CD4-positive, alpha-beta T cell treated with Interleukin-15 for 4 hours (primary cell): ENCODE results near the gene RNU2-1.
"Not testable (repeated sequence)": the region's sequence is repeated elsewhere in the genome, so short reads cannot be mapped to it uniquely, and the experiment has no call there.

ENCODE experiments used
- DNase-seq: peaks from one replicate; pipeline ENCODE4 v3.0.0-alpha.2; 2020; ENCODE audit warnings: low spot score

The RNU2-1 gene

DNA sequence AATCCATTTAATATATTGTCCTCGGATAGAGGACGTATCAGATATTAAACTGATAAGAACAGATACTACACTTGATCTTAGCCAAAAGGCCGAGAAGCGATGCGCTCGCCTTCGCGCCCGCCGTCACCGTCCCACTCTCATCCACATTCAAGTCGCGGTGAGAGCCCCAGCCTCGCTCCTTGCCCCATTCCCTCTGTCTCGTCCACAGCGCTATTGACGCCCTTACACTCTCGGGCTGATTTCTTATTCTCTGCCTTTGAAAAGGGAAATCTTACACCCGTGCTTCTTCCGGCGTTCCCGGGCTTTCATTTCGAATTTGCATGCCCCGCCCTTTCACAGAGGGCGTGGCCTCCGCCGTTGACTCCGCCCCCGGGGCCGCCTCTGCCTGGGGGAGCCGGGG, at the start of gene RNU2-1:
Gene RNU2-1 (minus strand): TSS at position 101 of the 400 bp plus-strand sequence.
- not testable (repeated sequence) for DNase-seq

DNA sequence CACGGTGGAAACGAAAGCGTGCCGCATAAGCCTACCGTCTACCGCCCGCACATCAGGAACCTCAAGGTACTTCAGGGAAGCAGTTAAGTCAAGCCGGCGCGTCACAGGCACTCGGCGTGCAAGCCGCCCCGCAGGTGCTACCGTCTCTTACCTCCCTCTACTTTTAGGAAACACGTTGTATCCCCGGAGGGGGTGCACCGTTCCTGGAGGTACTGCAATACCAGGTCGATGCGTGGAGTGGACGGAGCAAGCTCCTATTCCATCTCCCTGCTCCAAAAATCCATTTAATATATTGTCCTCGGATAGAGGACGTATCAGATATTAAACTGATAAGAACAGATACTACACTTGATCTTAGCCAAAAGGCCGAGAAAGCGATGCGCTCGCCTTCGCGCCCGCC, 39.1 kb upstream of the RNU2-1 start:
- DNase-seq: not testable (repeated sequence)

DNA sequence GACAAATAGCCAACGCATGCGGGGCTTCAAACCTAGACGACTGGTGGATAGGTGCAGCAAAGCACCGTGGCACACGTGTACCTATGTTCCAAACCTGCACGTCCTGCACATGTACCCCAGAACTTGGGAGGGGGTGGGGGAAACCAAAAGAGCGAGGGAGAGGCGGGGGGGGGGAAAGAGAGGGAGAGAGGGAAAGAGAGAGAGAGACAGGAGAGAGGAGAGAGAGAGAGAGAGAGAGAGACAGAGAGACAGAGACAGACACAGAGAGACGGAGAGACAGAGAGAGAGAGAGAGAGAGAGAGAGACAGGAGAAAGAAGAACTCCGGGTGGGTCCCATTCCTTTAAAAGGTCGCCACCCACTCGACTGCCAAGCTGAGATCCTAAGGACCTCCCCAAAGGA, 38.7 kb upstream of the RNU2-1 start:
- not testable (repeated sequence) for DNase-seq

DNA sequence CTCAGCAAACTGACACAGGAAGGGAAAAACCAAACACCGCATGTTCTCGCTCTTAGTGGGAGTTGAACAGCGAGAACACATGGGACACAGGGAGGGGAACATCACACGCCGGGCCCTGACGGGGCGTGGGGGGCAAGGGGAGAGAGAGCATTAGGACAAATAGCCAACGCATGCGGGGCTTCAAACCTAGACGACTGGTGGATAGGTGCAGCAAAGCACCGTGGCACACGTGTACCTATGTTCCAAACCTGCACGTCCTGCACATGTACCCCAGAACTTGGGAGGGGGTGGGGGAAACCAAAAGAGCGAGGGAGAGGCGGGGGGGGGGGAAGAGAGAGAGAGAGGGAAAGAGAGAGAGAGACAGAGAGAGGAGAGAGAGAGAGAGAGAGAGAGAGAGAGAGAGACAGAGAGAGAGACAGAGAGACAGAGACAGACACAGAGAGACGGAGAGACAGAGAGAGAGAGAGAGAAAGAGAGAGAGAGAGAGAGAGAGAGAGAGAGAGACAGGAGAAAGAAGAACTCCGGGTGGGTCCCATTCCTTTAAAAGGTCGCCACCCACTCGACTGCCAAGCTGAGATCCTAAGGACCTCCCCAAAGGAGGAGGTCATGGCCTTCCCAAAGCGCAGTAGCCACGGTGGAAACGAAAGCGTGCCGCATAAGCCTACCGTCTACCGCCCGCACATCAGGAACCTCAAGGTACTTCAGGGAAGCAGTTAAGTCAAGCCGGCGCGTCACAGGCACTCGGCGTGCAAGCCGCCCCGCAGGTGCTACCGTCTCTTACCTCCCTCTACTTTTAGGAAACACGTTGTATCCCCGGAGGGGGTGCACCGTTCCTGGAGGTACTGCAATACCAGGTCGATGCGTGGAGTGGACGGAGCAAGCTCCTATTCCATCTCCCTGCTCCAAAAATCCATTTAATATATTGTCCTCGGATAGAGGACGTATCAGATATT, 37.1 kb upstream of the RNU2-1 start:
- DNase-seq: not testable (repeated sequence)

DNA sequence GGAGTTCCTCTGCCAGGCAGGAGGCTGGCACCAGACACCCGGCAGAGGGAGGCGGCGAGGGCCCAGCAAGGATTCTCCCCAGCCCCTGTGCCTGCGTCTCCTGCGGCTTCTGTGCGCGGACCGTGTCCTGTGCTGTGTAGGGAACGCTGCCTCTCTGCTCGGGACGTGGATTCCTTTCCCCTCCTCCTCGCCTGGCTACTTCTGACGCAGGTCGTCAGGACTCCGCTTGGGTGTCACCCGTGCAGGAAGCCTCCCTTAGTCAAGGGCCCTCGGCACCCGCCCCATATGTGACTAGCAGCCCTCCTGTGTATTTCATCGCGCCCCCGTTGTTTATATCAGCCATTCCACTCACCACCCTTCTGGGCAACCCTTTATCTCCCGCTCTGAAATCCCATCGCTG, 12.7 kb upstream of the RNU2-1 start:
- not testable (repeated sequence) for DNase-seq

DNA sequence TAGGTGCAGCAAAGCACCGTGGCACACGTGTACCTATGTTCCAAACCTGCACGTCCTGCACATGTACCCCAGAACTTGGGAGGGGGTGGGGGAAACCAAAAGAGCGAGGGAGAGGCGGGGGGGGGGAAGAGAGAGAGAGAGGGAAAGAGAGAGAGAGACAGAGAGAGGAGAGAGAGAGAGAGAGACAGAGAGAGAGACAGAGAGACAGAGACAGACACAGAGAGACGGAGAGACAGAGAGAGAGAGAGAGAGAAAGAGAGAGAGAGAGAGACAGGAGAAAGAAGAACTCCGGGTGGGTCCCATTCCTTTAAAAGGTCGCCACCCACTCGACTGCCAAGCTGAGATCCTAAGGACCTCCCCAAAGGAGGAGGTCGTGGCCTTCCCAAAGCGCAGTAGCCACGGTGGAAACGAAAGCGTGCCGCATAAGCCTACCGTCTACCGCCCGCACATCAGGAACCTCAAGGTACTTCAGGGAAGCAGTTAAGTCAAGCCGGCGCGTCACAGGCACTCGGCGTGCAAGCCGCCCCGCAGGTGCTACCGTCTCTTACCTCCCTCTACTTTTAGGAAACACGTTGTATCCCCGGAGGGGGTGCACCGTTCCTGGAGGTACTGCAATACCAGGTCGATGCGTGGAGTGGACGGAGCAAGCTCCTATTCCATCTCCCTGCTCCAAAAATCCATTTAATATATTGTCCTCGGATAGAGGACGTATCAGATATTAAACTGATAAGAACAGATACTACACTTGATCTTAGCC, 7.0 kb upstream of the RNU2-1 start:
- not testable (repeated sequence) for DNase-seq

DNA sequence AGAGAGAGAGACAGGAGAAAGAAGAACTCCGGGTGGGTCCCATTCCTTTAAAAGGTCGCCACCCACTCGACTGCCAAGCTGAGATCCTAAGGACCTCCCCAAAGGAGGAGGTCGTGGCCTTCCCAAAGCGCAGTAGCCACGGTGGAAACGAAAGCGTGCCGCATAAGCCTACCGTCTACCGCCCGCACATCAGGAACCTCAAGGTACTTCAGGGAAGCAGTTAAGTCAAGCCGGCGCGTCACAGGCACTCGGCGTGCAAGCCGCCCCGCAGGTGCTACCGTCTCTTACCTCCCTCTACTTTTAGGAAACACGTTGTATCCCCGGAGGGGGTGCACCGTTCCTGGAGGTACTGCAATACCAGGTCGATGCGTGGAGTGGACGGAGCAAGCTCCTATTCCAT, 5.8 kb upstream of the RNU2-1 start:
- DNase-seq: not testable (repeated sequence)

DNA sequence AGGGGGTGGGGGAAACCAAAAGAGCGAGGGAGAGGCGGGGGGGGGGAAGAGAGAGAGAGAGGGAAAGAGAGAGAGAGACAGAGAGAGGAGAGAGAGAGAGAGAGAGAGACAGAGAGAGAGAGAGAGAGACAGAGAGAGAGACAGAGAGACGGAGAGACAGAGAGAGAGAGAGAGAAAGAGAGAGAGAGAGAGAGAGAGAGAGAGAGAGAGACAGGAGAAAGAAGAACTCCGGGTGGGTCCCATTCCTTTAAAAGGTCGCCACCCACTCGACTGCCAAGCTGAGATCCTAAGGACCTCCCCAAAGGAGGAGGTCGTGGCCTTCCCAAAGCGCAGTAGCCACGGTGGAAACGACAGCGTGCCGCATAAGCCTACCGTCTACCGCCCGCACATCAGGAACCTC, 514 bp downstream of the RNU2-1 start:
- not testable (repeated sequence) for DNase-seq

DNA sequence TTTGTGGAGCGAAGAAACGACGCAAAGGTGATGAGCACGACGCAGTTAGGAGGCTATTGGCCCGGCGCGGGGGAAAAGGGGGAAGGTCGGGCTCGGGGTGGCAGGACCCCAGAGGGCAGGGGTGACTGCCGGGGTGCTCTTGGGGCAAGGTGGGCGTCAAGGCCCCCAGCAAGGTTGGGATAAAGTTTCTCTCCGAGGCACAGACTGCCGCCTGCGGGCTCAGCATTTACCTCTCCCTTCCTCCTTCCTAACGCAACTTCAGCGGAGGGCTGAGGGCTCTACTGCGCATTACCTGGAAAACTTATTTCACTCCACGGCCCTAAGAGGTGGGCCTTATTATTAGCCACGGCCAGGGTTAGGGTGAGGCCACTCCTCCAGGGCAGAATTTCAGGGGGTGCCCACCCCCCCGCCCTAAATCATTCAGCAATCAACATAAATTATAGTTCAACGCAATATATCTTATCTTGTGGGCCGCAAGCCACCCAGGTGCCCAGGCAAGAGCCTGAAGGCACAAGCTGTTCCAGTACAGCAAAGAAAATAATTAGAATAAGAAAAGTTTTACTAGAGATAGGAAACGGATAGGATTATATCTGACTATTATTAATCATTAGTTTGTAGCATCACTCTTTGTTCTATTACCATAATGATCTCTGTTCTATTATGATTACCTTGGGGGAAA, 1.6 kb downstream of the RNU2-1 start:
- DNase-seq: not testable (repeated sequence)

DNA sequence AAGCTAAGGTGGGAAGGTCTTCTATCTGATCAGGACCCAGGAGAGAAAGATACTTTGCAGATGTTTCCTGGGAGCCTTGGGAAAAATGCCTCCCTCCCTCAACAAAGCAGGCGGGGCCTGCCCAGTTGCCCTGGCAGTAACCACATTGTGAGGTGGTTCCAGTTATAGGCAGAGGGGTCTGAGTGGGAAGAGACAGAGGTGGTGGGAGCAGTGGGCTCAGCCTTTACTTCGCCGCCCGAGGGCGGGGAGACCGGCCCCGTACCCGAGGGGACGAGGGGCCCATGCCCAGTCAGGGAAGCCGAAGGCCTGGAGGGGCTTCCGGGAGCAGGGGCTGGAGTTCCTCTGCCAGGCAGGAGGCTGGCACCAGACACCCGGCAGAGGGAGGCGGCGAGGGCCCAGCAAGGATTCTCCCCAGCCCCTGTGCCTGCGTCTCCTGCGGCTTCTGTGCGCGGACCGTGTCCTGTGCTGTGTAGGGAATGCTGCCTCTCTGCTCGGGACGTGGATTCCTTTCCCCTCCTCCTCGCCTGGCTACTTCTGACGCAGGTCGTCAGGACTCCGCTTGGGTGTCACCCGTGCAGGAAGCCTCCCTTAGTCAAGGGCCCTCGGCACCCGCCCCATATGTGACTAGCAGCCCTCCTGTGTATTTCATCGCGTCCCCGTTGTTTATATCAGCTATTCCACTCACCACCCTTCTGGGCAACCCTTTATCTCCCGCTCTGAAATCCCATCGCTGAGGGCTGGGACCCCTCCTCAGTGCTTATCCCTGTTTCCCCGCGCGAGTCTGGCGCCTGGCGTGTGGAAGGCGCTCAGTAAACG, 2.4 kb downstream of the RNU2-1 start:
- DNase-seq: not testable (repeated sequence)

DNA sequence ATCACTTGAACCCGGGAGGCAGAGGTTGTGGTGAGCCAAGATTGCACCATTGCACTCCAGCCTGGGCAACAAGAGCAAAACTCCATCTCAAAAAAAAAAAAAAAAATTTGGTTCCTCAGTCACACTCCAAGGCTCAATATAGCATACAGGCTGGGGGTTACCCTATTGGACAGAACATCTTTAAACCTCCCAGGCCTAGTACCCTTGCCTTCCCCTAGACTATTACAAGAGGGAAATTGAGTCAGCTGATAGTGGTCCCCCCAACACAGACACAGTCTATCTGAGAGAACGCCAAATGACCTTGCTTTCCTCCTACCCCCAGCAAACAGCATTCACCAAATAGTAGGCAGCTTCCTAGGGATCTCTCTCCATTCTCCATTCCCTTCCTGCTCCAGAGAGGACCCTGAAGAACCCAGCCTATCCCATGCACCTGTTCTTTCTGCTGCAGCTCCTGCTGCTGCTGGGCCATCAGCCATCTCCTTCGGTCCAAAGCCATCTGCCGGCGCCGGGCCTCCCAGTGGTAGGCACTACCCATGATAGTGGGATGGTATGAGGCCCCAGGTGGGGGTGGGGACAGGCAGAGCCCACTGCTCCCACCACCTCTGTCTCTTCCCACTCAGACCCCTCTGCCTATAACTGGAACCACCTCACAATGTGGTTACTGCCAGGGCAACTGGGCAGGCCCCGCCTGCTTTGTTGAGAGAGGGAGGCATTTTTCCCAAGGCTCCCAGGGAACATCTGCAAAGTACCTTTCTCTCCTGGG, 5.6 kb downstream of the RNU2-1 start, which contains the start of gene CCDC200:
Gene CCDC200 (minus strand): TSS at position 604 of the 763 bp plus-strand sequence. CDS start 69 bp downstream, at position 535.
- not testable (repeated sequence) for DNase-seq

DNA sequence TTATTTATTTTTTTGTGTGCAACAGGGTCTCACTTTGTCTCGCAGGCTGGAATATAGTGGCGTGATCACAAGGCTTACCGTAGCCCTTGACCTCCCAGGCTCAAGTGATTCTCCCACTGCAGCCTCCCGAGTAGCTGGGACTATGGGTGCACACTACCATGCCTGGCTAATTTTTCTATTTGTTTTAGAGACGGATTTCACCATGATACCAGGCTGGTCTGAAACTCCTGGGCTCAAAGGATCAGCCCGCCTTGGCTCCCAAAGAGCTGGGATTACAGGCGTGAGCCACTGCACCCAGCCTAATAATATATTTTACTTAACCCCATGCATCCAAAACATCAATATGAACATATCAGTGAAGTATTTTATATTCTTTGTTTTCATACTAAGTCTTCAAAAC, 7.4 kb downstream of the RNU2-1 start:
- no peak for DNase-seq

DNA sequence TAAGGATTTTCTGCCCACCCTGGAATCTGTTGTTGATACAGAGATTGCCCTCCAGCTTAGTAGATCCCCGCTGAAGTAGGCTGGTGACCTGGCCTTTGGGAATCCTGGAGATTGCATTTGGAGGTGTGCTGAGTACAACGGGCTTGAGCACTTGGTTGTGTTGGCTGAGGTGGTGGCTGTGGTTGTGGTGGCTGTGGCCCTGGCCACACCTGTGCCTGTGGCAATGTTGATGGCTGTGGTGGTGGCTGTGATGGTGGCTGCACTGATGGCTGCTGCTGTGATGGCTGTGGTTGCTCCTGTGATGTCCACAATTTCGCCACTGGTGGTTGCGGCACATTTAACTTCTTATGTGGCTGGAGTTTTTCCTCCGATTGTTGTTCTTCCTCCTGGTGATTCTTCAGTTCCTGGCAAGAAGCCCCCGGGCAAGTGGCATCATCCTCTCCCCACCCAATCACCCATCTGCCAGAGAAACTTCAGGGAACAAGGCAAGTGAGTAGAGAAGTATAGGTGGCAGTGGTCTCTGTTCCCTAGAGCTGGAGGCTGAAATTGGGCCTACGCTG, 9.6 kb downstream of the RNU2-1 start:
- no peak for DNase-seq

DNA sequence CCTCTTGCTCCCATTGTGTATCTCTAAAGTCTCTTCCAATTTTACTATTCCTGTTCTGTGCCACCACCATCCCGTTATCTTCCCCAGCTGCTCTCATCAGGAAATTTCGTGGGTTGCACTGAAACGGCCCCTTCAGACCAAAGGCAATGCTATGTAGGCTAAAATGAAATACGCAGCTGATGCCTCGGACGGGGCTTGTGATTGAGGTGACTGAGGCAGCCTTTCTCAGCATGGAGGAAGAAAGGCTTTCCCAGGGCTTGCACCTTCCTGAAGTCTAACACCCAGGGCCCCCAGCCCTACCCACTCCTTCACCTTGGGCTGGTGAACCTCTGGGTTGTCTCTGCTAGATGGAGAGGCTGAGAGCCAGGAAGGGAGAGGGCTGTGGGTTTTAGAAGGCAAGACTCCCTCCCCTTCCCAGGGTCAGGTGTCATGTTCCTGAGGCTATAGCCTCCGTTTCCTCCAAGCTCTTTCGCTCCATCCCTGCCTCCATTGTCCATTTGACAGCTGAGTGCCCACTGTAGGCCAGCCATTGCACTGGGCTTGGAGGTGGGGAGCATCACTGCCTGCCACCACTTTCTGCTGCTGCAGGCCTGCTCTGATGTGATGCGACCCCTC, 13.2 kb downstream of the RNU2-1 start:
- no peak for DNase-seq

DNA sequence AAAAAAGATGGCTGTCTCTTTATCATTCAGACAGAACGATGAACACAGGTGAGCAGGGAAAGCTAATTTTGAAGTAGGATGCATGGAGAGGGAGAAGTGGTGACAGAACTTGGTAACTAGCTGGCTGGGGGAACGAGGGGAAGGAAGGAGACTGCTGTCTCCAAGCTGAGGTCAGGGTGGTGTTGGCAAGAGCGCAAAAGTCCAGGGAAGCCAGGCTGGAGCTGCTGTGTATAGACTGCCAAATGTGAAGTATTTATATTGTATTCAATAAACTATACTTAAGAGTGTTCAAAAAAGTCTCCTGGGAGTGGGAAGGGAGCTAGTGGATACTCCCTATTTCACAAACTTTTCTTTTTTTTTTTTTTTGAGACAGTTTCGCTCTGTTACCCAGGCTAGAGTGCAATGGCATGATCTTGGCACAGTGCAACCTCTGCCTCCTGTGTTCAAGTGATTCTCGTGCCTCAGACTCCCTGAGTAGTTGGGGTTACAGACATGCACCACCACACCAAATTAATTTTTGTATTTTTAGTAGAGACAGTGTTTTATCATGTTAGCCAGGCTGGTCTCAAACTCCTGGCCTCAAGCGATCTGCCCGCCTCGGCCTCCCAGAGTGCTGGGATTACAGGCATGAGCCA, 13.9 kb downstream of the RNU2-1 start:
- DNase-seq: no peak

DNA sequence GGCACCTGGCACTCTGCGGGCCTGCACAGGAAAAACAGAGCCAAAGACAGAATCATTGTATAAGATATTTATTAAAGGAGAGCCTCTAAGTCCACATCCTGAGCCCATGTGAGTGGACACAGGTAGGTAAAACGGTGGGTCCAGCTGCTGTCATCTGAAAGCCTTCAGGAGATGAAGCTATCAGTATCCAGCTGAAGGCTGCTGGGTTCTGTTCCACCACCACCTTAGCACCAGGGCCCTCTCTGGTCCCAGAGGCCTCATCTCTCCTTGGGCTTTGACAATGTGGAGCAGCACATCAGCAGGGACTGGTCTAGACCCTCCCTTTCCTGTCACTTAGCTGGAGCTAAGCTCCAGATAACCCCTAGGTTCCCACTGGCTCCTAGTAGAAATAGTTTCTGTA, 14.8 kb downstream of the RNU2-1 start:
- DNase-seq: no peak

DNA sequence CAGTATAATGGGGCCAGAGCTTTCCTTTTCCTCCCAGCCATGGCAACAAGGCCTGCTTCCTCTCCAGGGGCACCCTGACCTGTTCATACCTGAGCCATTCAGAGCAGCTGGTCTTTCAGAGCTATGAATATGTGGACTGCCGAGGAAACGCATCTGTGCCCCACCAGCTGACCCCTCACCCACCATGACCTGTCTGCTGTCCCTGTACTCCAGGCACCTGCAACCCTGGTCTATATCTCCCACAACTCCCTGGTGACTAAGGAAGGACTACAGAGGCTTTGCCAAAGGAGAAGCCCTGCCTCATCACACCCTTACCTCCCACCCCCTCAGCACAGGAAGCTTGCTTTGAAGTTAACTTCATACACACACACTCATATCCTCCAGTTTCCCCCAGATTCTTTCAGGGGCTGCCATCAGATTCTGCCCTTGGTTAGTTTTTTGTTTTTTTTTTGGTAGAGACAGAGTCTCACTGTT, 16.1 kb downstream of the RNU2-1 start:
- no peak for DNase-seq

DNA sequence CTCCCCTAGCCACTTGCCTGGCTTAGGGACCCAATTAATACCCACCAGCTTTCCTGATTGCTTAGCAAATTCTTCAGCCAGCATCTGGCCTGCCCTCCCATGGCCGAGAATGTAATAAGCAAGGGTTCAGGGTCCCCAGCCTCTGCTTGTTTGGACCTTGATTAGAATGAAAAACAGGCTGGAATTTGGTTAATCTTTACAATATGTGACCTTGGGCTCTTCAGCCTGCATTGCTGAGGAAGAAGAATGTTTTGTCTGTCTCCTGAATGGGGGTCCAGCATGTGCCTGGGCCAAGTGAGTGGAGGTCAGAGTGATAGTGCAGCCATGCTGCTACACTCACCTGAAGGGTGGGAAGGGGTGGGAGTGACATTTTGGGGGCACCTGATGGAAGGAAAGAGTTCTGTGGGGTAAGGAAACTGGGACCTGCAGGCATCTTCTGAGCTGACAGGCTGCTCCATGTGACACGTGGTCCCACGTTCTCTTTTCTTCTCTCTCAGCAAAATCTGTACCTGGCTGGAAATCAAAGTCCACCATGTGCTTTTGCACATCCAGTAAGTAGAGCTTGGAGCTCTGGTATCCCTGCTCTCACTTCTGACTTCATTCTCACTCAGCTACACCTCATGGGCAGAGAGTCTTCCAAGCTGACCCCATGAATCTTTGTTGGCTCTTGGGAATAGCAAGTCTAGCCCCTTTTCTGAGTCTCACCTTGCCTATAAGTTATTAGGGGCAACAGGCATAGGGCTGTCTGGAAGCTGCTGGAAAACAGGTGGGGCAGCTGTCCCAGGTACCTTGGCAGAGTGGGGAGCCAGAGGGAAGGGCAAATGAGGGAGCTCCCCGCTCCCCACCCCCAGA, 16.8 kb downstream of the RNU2-1 start:
- no peak for DNase-seq
